Adrenal gland (tissue), 12 donors: ENCODE data around the gene ETV6. TPM values are rescaled to one million over a fixed set of nuclear protein-coding genes. Genes with fewer than 3 reads are reported as not detected.
"Not testable (repeated sequence)": the region's sequence is repeated elsewhere in the genome, so short reads cannot be mapped to it uniquely, and the experiment has no call there.

Source experiments
- DNase-seq, 7 donors: peaks; one replicate each; pipeline ENCODE4 v3.0.0-alpha.2; 2019 to 2020
- H3K27ac ChIP-seq, 5 donors: fragments of 200-600 bp; sonication (generic) in 4 of 5; 1 replicate in 3 of 5; 2 replicates in 2 of 5; pipeline versions ENCODE4 v1.5.1 to v1.8.0; 2016 to 2020; ENCODE audit warnings: mild to moderate bottlenecking in 1 of 5
- H3K27me3 ChIP-seq: fragments of 200-600 bp; 2 replicates; pipeline ENCODE4 v1.8.0; 2021
- H3K36me3 ChIP-seq, 2 donors: fragments of 200-600 bp; replicated peaks in 1 of 2; 1 replicate in 1 of 2; 2 replicates in 1 of 2; pipeline versions ENCODE4 v1.5.1 to v1.8.0; 2018 to 2022
- H3K4me1 ChIP-seq, 2 donors: fragments of 200-600 bp; replicated peaks in 1 of 2; 1 replicate in 1 of 2; 2 replicates in 1 of 2; pipeline versions ENCODE4 v1.5.1 to v1.8.0; 2018 to 2021
- H3K4me3 ChIP-seq, 4 donors: fragments of 200-600 bp; sonication (generic) in 3 of 4; one replicate each; pipeline ENCODE4 v1.5.1; 2016 to 2018
- H3K9me3 ChIP-seq, 3 donors: fragments of 200-600 bp; sonication (generic) in 1 of 3; replicated peaks in 1 of 3; 1 replicate in 2 of 3; 2 replicates in 1 of 3; pipeline versions ENCODE4 v1.5.1 to v1.8.0; 2016 to 2021
- POLR2A ChIP-seq, 2 donors: fragments of 450-650 bp; IDR thresholded peaks; one replicate each; pipeline ENCODE4 v1.6.1; 2017; ENCODE audit warnings: antibody characterized with exemption in 2 of 2, mild to moderate bottlenecking in 2 of 2, moderate library complexity in 1 of 2
- WGBS, 4 donors: extraction: QIAGEN DNeasy Blood & Tissue Kit in 2 of 4; methylation state at CpG; one replicate each; pipeline versions ENCODE4 v1.1.5 to v1.1.7; 2013 to 2017; 5-methylcytosine and 5-hydroxymethylcytosine counted together
- intact Hi-C, 2 donors: fragments of 100-400 bp; cut with DNase I; formaldehyde crosslinking; loops; one replicate each; pipeline versions ENCODE4 v1.14.1 to v1.15.0; 2022 to 2023
- polyA plus RNA-seq, 3 donors: library from polyadenylated mRNA; stranded (reverse); fragments of 200-250 nt in 2 of 3; fragments of 350-450 nt in 1 of 3; fragmentation: Illumina TruSeq in 1 of 3; extraction: RNeasy Lipid Tissue Mini Kit (QIAGEN cat#74804) in 1 of 3; gene quantifications; one replicate each; pipeline ENCODE4 v1.2.3, GENCODE V29; 2013 to 2014
- total RNA-seq, 9 donors: library from RNA; depleted of rRNA in 4 of 9; stranded (reverse); fragments of >200 nt in 4 of 9; fragments of 120-200 nt in 1 of 9; fragmentation: NEBNext Ultra II Directional in 1 of 9; extraction: Animal tissue kit (Norgen Biotek cat#: 25700) in 1 of 9; gene quantifications; one replicate each; pipeline versions ENCODE4 v1.1.0 to v1.2.4, GENCODE V29; 2013 to 2023
- TF ChIP-seq, protein P1 (sequence below), 6 experiments: fragments of 450-650 bp in 4 of 6; fragments of 200-600 bp in 2 of 6; sonication (generic) in 1 of 6; IDR thresholded peaks; 1 replicate in 5 of 6; 2 replicates in 1 of 6; pipeline versions ENCODE4 v1.5.1 to v1.8.0; 2016 to 2021; ENCODE audit warnings: antibody characterized with exemption in 6 of 6, mild to moderate bottlenecking in 2 of 6, moderate library complexity in 1 of 6
- donor health status: healthy with polysubstance abuse.
- donor health status: Bipolar disorder and iron deficiency.
- donor health status: DM: yes; HTN: yes; CAD: no.
- donor health status: DM: no; HTN: no; CAD: no.
- donor health status: DM: no; HTN: no; CAD: no.
- donor health status: DM: yes; HTN: yes; CAD: no.

ETV6 gene
- total and polyA plus RNA-seq, 12 donors: 9.6 to 46.6 (median 19.5) TPM

DNA sequence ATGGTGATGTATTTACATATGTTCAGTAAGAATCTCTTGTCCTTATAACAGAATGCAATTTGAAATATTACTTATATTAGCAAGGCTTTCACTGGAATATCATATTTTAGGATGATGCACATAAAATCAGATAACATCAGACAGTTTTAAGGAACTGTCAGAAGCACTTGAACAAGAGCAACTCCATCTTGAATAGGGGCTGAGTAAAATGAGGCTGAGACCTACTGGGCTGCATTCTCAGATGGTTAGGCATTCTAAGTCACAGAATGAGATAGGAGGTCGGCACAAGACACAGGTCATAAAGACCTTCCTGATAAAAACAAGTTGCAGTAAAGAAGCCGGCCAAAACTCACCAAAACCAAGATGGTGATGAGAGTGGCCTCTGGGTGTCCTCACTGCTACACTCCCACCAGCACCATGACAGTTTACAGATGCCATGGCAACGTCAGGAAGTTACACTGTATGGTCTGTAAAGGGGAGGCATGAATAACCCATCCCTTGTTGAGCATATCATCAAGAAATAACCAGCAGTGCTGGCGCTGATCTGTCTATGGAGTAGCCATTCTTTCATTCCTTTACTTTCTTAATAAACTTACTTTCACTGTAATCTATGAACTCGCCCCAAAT, 27.6 kb upstream of the ETV6 start:
- intact Hi-C loops: no loop called here
- Histone ChIP-seq H3K27ac (no peak overlapping the region), H3K9me3 (no peaks in the 10 kb centered on the region), H3K4me3 (no peak overlapping the region), H3K4me1 (no peaks in the 10 kb centered on the region), H3K36me3 (no peaks in the 10 kb centered on the region), H3K27me3 (no peaks in the 10 kb centered on the region)
- 59 to 63% (median 60%) methylated on average over 5 of the region's 5 CpGs for WGBS, 4 donors
- peak in 4 of 7 donors; percentile 14 to 60 (median 26) for DNase-seq
- TF ChIP-seq POLR2A (IDR thresholded peaks at IDR 0.05): no peak
- TF ChIP-seq, protein P1, sequence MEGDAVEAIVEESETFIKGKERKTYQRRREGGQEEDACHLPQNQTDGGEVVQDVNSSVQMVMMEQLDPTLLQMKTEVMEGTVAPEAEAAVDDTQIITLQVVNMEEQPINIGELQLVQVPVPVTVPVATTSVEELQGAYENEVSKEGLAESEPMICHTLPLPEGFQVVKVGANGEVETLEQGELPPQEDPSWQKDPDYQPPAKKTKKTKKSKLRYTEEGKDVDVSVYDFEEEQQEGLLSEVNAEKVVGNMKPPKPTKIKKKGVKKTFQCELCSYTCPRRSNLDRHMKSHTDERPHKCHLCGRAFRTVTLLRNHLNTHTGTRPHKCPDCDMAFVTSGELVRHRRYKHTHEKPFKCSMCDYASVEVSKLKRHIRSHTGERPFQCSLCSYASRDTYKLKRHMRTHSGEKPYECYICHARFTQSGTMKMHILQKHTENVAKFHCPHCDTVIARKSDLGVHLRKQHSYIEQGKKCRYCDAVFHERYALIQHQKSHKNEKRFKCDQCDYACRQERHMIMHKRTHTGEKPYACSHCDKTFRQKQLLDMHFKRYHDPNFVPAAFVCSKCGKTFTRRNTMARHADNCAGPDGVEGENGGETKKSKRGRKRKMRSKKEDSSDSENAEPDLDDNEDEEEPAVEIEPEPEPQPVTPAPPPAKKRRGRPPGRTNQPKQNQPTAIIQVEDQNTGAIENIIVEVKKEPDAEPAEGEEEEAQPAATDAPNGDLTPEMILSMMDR (IDR thresholded peaks at IDR 0.05): peak in 4 of 6 experiments; percentile 14 to 43 (median 32)

DNA sequence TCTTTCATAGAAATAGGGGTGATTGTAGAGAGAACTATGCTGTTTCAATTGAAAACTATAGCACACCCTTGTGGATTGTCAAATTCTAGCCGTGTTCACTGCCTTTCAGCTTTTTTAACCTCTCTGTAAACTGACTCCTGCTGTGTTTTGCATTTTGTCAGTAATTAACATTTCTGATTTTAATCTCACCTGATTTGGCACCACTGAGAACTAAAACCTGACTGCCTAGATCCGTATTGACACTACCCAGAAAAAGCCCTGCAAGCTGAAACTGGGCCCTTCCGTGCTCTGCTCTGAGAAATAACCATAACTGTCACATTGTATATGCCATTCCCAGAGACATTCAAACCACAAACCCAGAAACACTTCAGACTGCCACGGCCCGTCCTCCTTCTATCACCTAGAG, 26.6 kb upstream of the ETV6 start:
- no peak for DNase-seq
- Histone ChIP-seq H3K4me3 (no peak overlapping the region), H3K27me3 (no peaks in the 10 kb centered on the region), H3K36me3 (no peaks in the 10 kb centered on the region), H3K27ac (no peak overlapping the region), H3K9me3 (no peaks in the 10 kb centered on the region), H3K4me1 (no peaks in the 10 kb centered on the region)
- WGBS, 4 donors: 70 to 90% (median 83%) methylated on average over 5 of the region's 5 CpGs
- intact Hi-C loops: no loop called here
- TF ChIP-seq, protein P1 (IDR thresholded peaks at IDR 0.05): no peak
- no peak for TF ChIP-seq POLR2A (IDR thresholded peaks at IDR 0.05)

DNA sequence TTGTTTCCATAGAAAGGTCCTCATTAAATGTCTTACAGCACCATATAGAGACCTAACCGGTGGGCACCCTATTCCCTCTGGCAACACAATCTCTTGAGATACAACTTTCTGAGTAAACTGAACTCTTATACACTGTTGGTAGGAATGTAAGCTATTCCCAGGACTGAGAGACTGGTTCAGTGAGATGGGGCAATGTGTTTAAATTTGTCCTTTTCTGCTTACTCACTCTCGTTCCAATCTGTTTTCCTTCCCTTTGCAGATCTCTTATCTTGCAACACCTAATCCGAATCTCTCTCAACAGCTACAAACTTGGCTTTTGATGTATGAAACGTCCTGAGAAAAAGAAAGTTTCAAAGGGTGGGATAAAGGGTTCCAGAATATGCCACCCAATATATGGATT, 26.1 kb upstream of the ETV6 start:
- Histone ChIP-seq H3K27me3 (no peaks in the 10 kb centered on the region), H3K36me3 (no peaks in the 10 kb centered on the region), H3K4me1 (no peaks in the 10 kb centered on the region), H3K9me3 (no peaks in the 10 kb centered on the region), H3K4me3 (no peak overlapping the region), H3K27ac (no peak overlapping the region)
- no peak for DNase-seq
- intact Hi-C loops: no loop called here
- TF ChIP-seq, protein P1 (IDR thresholded peaks at IDR 0.05): no peak
- no peak for TF ChIP-seq POLR2A (IDR thresholded peaks at IDR 0.05)
- WGBS, 4 donors: 71 to 83% (median 75%) methylated on average over 4 of the region's 4 CpGs

DNA sequence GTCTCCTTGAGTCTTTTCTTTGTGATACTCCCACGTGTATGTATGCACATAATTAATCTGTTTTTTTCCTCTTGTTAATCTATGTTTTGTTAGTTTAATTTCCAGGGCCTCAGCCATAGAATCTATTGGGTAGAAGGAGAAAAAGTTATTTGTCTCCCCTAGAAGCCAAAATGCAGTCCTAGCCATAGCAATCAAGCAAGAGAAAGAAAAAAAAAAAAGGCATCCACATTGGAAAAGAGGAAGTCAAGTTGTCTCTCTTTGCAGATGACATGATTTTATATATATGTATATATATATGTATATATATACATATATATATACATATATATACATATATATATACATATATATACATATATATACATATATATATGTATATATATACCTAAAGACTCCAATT, 25.4 kb upstream of the ETV6 start:
- TF ChIP-seq, protein P1 (IDR thresholded peaks at IDR 0.05): no peak
- no peak for TF ChIP-seq POLR2A (IDR thresholded peaks at IDR 0.05)
- WGBS, 4 donors: 78 to 86% (median 81%) methylated on average over 1 of the region's 1 CpG
- no peaks in the 10 kb centered on the region for H3K4me1 ChIP-seq

DNA sequence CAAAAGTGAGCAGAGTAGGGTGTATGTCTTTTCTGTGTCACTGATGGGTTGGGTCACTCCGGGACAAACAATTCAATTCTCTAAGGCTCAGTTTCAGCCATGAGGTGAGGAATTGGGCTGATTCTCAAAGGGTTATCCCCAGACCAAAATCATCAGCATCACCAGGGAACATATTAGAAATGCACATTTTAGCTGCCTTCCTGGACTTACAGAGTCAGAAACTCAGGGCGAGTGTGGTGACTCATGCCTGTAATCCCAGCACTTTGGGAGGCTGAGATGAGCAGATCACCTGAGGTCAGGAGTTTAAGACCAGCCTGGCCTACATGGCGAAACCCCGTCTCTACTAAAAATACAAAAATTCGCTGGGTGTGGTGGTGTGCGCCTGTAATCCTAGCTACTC, 21.8 kb upstream of the ETV6 start:
- H3K9me3 ChIP-seq, H3K27ac ChIP-seq, DNase-seq, H3K27me3 ChIP-seq, intact Hi-C loops, H3K36me3 ChIP-seq, H3K4me3 ChIP-seq, H3K4me1 ChIP-seq: not testable (repeated sequence)
- WGBS, 4 donors: 88 to 97% (median 93%) methylated on average over 6 of the region's 6 CpGs

More for the DNA sequence above, 25.4 kb upstream of the ETV6 start:
- Histone ChIP-seq H3K9me3 (no peaks in the 10 kb centered on the region), H3K27me3 (no peaks in the 10 kb centered on the region), H3K4me3 (no peak overlapping the region), H3K36me3 (no peaks in the 10 kb centered on the region), H3K27ac (no peak overlapping the region)
- DNase-seq: no peak
- intact Hi-C loops: no loop called here
